GM23248 (cell line): ENCODE results near the gene CTRB2.

ENCODE experiments used
- EZH2 ChIP-seq: fragments of 200-600 bp; sonication (generic); IDR thresholded peaks from 2 replicates; pipeline ENCODE4 v1.6.1; 2018; ENCODE audit warnings: antibody characterized with exemption, mild to moderate bottlenecking; ENCODE audit not compliant: insufficient read depth, poor library complexity, severe bottlenecking
- EZH2phosphoT487 ChIP-seq: fragments of 200-600 bp; sonication (generic); IDR thresholded peaks from 2 replicates; pipeline ENCODE4 v1.6.1; 2018; ENCODE audit warnings: antibody characterized with exemption, moderate library complexity, mild to moderate bottlenecking, low read depth; ENCODE audit not compliant: insufficient read depth

GRCh38 chr16:75230471-75231110, 23.6 kb upstream of the CTRB2 start:
- TF ChIP-seq EZH2 (no peak), EZH2phosphoT487 (no peak)
